ENCODE data around the gene DDX54.

Gene DDX54

DNA sequence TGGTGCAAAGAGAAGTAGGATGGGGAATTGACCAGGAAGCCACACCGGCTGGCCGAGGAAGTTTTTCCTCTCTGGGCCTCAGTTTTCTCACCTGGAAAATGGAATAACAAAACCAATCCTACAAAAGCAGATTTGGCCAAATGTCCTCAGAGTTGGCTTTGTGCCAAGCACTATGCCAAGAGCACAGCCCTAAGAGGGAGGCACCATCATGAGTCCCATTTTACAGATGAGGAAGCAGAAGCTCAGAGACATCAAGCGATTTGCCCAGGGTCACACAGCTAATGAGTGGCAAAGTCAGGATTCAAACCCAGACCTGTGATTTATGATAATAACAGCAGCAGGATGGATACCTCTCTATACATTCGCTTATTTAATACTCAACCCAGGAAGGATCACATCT, 77.0 kb downstream of the DDX54 start:
- Histone ChIP-seq H2AFZ (ENCODE audit: low read depth, low read length) (no peak overlapping the region), H4K20me1 (ENCODE audit: insufficient read depth, low read length) (no peaks in the 10 kb centered on the region), H3K4me2 (ENCODE audit: insufficient read depth, low read length) (no peak overlapping the region), H3K27ac (ENCODE audit: low read length) (no peak overlapping the region), H3K9ac (ENCODE audit: low read depth, low read length) (no peak overlapping the region), H3K4me1 (ENCODE audit: insufficient read depth, low read length) (no peaks in the 10 kb centered on the region; the same call in 1 of the 2 replicates), H3K27me3 (ENCODE audit: insufficient read depth, low read length, poor library complexity) (no peaks in the 10 kb centered on the region), H3K79me2 (ENCODE audit: insufficient read depth, low read length) (no peaks in the 10 kb centered on the region), H3K4me3 (ENCODE audit: low read depth in 1 of 2, low read length in 2 of 2) (no peak overlapping the region), H3K36me3 (ENCODE audit: insufficient read depth, low read length) (no peaks in the 10 kb centered on the region), H3K9me3 (ENCODE audit: insufficient read depth, low read length, severe bottlenecking) (no peaks in the 10 kb centered on the region)
- TF ChIP-seq, protein P1, sequence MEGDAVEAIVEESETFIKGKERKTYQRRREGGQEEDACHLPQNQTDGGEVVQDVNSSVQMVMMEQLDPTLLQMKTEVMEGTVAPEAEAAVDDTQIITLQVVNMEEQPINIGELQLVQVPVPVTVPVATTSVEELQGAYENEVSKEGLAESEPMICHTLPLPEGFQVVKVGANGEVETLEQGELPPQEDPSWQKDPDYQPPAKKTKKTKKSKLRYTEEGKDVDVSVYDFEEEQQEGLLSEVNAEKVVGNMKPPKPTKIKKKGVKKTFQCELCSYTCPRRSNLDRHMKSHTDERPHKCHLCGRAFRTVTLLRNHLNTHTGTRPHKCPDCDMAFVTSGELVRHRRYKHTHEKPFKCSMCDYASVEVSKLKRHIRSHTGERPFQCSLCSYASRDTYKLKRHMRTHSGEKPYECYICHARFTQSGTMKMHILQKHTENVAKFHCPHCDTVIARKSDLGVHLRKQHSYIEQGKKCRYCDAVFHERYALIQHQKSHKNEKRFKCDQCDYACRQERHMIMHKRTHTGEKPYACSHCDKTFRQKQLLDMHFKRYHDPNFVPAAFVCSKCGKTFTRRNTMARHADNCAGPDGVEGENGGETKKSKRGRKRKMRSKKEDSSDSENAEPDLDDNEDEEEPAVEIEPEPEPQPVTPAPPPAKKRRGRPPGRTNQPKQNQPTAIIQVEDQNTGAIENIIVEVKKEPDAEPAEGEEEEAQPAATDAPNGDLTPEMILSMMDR (IDR thresholded peaks at IDR 0.05; ENCODE audit: borderline replicate concordance, extremely low read depth, low read length, poor library complexity, severe bottlenecking) = no peak
- no peak for TF ChIP-seq EZH2 (IDR thresholded peaks at IDR 0.05; ENCODE audit: borderline replicate concordance, low read depth, low read length, severe bottlenecking)
- ATAC-seq (ENCODE audit: insufficient read depth, low read depth) (no peak), DNase-seq (no peak)

Measured in DND-41 (cell line).